RWPE2 (cell line): Measurements from ENCODE around the gene ENDOV.

ENCODE experiments used
- ATAC-seq: fragments of 200-7000 bp; cut with Tn5 transposase; 3 replicates; pipeline ENCODE4 v1.9.1; 2021; ENCODE audit warnings: low read depth
- DNase-seq: peaks from one replicate; pipeline ENCODE4 v3.0.0-alpha.2; 2020; ENCODE audit warnings: low spot score
- H3K27ac ChIP-seq: fragments of 450-650 bp; 2 replicates; pipeline ENCODE4 v1.5.1; 2017; ENCODE audit warnings: mild to moderate bottlenecking; ENCODE audit not compliant: poor library complexity, severe bottlenecking
- H3K27me3 ChIP-seq: fragments of 250-450 bp; sonication (Bioruptor Pico); 2 replicates; pipeline ENCODE4 v1.5.1; 2021; ENCODE audit warnings: mild to moderate bottlenecking, moderate library complexity; ENCODE audit not compliant: insufficient read depth, poor library complexity, severe bottlenecking
- H3K36me3 ChIP-seq: fragments of 250-450 bp; sonication (Bioruptor Pico); 2 replicates; pipeline ENCODE4 v1.5.1; 2020; ENCODE audit warnings: low read depth, mild to moderate bottlenecking, moderate library complexity
- H3K4me1 ChIP-seq: fragments of 250-450 bp; sonication (Bioruptor Pico); 2 replicates; pipeline ENCODE4 v1.5.1; 2021; ENCODE audit warnings: mild to moderate bottlenecking, moderate library complexity; ENCODE audit not compliant: insufficient read depth, poor library complexity, severe bottlenecking
- H3K4me3 ChIP-seq: fragments of 250-450 bp; sonication (Bioruptor Pico); 2 replicates; pipeline ENCODE4 v1.5.1; 2021; ENCODE audit warnings: mild to moderate bottlenecking, moderate library complexity; ENCODE audit not compliant: severe bottlenecking
- H3K9me3 ChIP-seq: fragments of 250-450 bp; sonication (Bioruptor Pico); 2 replicates; pipeline ENCODE4 v1.5.1; 2021; ENCODE audit warnings: mild to moderate bottlenecking, moderate library complexity; ENCODE audit not compliant: severe bottlenecking
- TF ChIP-seq, protein P1 (sequence below): fragments of 450-650 bp; IDR thresholded peaks from one replicate; pipeline ENCODE4 v1.5.1; 2017; ENCODE audit warnings: mild to moderate bottlenecking, moderate library complexity; ENCODE audit not compliant: poor library complexity, severe bottlenecking

Gene ENDOV

DNA sequence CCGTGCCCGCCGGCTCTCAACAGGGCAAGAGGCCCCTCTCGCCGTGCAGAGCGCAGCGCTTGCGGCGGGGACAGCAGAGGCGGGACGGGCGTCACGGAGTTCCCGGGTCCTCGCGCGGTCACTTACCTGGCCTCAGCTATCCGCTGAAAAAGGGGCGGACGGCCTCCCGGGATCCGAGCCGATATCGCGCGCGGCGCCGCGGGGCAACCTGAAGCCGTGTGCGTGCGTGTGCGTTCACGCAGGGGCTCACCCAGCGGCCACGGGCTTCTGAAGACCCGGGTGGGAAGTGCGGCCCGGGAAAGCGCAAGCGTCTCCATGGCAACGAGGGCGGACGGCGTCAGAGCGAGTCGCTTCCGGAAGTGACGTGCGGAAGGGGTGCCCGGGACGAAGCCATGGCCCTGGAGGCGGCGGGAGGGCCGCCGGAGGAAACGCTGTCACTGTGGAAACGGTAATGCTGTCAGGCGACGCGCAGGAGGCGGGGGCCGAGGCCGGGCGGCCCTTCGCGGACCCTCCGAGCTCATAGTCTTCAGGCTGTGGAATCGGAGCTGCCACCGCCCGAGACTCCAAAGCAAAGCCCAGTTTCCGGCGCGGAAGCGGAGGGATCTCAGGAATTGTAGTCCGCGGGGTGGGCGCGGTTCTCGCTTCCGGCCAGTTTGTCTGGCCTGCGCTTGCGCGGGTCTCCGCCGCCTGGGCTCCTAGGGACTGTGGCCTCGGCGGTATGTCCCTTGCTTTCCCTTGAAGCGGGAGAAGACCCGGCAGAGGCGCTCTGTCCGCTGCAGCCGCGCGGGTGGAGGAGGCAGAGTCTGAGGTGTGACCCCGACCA is at the start of gene ENDOV:
Gene ENDOV (plus strand): TSS at position 365 of the 823 bp plus-strand sequence. CDS start 28 bp downstream, at position 393.
- TF ChIP-seq, protein P1, sequence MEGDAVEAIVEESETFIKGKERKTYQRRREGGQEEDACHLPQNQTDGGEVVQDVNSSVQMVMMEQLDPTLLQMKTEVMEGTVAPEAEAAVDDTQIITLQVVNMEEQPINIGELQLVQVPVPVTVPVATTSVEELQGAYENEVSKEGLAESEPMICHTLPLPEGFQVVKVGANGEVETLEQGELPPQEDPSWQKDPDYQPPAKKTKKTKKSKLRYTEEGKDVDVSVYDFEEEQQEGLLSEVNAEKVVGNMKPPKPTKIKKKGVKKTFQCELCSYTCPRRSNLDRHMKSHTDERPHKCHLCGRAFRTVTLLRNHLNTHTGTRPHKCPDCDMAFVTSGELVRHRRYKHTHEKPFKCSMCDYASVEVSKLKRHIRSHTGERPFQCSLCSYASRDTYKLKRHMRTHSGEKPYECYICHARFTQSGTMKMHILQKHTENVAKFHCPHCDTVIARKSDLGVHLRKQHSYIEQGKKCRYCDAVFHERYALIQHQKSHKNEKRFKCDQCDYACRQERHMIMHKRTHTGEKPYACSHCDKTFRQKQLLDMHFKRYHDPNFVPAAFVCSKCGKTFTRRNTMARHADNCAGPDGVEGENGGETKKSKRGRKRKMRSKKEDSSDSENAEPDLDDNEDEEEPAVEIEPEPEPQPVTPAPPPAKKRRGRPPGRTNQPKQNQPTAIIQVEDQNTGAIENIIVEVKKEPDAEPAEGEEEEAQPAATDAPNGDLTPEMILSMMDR = no peak
- Histone ChIP-seq H3K4me3 (peak within 1 kb of the TSS; percentile 84), H3K36me3 (0 out of 2 replicates have a peak, but pooled peaks cover 19% of the 10 kb centered on the region), H3K4me1 (peaks cover 3% of the 10 kb centered on the region), H3K27ac (peak within 1 kb of the TSS; percentile 59), H3K27me3 (no peaks in the 10 kb centered on the region), H3K9me3 (no peaks in the 10 kb centered on the region)
- peak; percentile 95 for DNase-seq
- ATAC-seq = peak; percentile 83

- no peak for DNase-seq
- H3K36me3 ChIP-seq = peaks cover 97% of the 10 kb centered on the region
- no peaks in the 10 kb centered on the region for H3K27me3 ChIP-seq
- ATAC-seq = no peak
- H3K9me3 ChIP-seq = no peaks in the 10 kb centered on the region
- TF ChIP-seq, protein P1 = no peak
- H3K27ac ChIP-seq = no peak overlapping the region
- H3K4me3 ChIP-seq = no peak overlapping the region
- no peaks in the 10 kb centered on the region for H3K4me1 ChIP-seq
Measured at GRCh38 chr17:80365983-80366382, 49.0 kb upstream of the ENDOV start.

DNA sequence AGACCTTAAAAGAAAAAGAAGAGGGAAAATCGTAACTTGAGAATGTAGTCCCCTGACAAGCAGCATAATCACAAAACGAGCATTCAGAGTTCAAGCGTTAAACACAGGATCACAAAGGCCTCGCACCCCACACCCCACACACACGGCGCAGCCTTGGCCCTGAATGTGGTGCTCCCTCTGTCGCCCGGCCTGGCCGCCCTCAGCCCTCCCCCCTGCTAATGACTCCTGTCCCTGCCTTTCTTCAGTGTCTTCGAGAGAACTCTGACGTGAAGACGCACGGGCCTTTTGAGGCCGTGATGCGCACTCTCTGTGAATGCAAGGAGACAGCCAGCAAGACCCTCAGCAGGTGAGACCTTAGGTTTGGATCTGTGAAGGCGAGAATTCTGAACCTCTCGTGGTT is 47.5 kb upstream of the ENDOV start:
- TF ChIP-seq, protein P1 = no peak
- Histone ChIP-seq H3K9me3 (no peaks in the 10 kb centered on the region), H3K4me3 (no peak overlapping the region), H3K27ac (no peak overlapping the region), H3K36me3 (peaks cover 97% of the 10 kb centered on the region), H3K27me3 (no peaks in the 10 kb centered on the region), H3K4me1 (no peaks in the 10 kb centered on the region)
- DNase-seq (no peak), ATAC-seq (no peak)

- H3K9me3 ChIP-seq = no peaks in the 10 kb centered on the region
- DNase-seq = no peak
- H3K36me3 ChIP-seq = peaks cover 92% of the 10 kb centered on the region
- TF ChIP-seq, protein P1 = no peak
- H3K27me3 ChIP-seq = no peaks in the 10 kb centered on the region
- no peak for ATAC-seq
- no peaks in the 10 kb centered on the region for H3K4me1 ChIP-seq
- H3K27ac ChIP-seq = no peak overlapping the region
- H3K4me3 ChIP-seq = no peak overlapping the region
Measured at GRCh38 chr17:80371196-80371595, 43.8 kb upstream of the ENDOV start.

- ATAC-seq (no peak), DNase-seq (no peak)
- TF ChIP-seq, protein P1 = no peak
- Histone ChIP-seq H3K27ac (no peak overlapping the region), H3K36me3 (peaks cover 92% of the 10 kb centered on the region), H3K4me3 (no peak overlapping the region), H3K27me3 (no peaks in the 10 kb centered on the region), H3K9me3 (no peaks in the 10 kb centered on the region), H3K4me1 (no peaks in the 10 kb centered on the region)
Measured at GRCh38 chr17:80372456-80372855, 42.5 kb upstream of the ENDOV start.
